Stimulated activated CD8-positive, alpha-beta memory T cell treated with anti-CD3 and anti-CD28 coated beads, Interleukin-15, amount 100 ng/mL, for 24 hours (primary cell): ENCODE data around the gene RAB11FIP5.

Source experiments
- DNase-seq: peaks from one replicate; pipeline ENCODE4 v3.0.0-alpha.2; 2020; ENCODE audit warnings: low read depth

The RAB11FIP5 gene

DNA sequence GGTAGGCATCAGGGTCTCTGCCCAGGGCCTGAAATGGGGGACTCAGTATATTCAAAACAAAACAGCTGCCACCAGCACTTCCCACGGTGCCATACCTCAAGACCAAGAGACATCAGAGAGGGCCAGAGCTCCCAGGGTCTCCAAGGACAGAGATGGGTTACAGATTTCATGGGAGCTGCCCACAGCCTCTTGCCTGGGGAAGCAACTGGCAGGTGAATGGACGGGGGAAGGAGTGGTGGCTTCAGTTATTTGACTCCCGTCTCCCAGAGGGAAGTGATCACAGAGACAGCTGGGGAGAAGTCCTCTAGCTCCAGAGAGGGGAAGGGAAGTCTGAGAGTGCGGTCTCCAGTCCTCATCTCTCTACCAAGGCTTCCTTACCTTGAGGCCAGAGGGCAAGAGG, 25.4 kb downstream of the RAB11FIP5 start:
- DNase-seq, result no peak

DNA sequence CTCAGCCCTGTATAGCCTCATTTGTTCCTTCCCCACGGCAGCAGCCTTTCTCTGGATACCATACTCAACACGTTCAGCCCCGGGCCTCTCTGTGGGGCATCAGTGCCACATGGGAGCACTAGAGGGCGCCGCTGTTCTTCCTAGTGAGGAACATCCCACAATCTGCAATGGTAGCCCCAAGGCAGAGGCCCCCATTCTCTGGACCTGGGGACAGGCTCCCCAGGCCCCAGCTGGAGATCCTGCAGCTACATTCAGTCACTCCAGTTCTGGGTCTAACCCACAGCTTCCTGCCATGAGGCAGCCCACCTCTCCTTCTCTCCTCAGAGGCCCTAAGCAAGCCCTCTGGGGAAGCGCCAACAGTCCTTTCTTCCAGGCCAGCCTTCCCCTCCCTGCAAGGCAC, 27.1 kb downstream of the RAB11FIP5 start:
- peak; percentile 64 for DNase-seq

DNA sequence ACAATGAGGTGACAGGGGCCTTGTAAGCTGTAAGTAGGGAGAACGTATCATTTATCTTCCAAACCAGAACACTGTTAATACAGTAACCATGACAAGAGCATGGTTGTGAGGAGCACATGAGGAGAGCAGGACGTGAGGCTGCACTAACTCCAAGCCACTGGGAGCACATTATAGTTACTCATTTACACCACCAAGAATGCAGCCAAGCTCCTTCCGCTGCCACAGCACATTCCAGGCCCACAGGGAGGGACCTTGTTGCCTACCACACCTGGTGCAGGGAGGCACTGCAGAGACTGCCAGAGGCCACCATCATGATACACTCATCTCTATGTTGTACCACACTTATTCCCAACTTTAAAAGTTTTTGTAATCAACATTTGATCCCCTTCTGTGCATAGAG, 27.8 kb downstream of the RAB11FIP5 start:
- DNase-seq, result no peak

DNA sequence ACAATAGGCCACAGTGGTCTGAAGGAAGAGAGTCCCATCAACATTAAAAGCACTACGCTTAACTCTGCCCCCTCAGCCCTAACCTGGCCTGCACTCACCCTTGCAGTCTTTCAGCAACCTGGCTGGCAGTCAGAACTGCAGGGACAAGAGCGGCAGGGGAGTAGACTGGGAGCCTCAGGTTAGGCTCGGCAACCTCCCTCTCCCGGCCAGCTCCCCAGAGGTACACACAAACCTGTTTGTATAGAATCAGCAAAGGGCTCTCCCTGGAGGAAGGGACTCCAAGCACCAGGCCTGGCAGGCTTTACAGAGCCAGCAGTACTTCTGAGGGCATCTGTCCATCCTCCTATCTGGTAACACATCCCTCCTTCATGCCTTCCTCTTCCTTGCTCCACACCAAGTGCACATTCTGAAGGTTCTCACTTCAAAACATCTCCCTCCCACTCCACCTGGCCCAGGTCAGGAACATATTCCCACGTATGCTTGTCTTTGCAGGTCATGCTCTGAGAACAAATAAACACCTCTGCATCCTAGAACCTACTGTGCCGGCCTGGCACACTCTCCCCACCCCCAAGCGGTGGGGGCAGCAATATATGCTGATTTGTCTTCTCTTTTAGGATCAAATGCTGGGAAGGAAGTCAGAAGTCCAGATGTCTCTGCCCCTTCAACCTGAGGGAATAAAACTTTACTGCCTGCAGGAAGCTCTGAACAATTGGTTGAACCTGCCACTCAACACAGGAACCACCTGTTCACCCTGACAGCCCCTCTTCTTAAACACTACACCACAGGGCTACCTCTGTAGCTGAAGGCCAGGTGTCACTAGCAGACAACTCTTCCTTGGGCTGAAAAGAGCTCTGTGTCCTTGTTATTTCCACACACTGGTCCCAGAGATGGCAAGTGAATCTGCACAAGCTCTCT, 28.6 kb downstream of the RAB11FIP5 start:
- no peak for DNase-seq

DNA sequence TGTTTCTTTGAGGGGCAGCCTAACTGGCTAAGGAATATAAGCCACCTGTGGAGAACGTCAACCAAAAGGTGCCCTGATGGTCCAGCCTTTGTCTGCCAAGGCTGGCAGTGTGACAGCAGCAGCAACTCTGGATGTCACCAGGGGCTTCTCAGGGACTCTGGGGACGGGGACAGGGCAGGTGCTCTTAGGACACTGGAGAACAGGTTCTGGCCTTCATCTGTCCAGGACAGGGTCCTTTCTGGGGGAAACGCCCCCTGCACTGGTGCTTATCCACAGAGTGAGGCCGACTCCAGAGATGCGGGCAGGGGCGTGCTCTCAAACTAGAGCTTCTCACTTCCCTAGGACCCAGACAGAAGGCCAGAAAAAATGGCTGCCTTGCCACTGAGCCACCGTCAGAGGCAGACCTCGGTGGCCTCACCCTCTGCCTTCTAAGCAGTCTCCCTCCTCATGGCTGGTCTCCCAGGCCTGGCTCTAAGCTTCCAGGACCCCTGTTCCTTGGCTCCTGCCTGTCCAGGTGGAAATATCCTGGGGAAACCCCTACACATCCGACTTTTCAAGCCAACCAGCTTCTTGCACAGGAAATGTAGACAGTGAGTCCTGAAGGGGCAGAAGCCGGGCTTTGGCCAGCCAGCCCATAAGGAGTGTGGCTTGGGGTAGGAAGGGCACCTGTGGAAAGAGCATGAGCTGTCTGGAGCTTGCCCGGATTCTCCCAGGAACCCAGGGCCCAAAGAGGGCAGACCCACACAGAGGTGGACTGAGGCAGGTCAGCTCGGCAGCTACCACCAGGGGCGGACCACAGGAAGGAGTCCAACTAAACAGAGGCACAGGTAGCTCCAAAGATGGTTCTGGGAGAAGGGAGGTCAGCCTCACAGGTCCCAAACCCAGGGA, 30.0 kb downstream of the RAB11FIP5 start:
- no peak for DNase-seq

DNA sequence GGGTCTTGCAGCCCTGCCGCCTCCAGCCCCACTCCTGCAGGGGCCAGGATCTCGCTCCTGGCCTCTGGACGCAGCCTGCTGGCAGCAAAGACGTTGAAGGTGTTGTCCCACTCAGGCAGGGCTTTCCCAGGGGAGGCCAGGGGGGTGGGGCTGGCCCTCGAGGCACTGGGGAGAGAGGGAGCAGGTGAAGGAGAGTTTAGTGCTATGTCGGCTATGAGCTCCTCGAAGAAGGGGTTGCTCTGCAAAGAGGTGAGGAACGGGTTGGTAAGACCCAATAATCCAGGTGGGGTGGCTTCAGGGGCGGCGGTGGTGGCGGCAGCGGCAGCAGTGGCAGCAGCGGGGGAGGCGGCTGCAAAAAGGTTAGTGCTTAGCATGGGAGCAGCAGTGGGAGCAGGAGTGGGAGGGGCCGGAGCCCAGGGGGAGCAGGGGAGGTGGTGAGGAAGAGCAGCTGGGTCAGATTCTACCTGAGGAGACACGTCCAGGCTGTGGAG, 31.5 kb downstream of the RAB11FIP5 start:
- DNase-seq, result no peak

DNA sequence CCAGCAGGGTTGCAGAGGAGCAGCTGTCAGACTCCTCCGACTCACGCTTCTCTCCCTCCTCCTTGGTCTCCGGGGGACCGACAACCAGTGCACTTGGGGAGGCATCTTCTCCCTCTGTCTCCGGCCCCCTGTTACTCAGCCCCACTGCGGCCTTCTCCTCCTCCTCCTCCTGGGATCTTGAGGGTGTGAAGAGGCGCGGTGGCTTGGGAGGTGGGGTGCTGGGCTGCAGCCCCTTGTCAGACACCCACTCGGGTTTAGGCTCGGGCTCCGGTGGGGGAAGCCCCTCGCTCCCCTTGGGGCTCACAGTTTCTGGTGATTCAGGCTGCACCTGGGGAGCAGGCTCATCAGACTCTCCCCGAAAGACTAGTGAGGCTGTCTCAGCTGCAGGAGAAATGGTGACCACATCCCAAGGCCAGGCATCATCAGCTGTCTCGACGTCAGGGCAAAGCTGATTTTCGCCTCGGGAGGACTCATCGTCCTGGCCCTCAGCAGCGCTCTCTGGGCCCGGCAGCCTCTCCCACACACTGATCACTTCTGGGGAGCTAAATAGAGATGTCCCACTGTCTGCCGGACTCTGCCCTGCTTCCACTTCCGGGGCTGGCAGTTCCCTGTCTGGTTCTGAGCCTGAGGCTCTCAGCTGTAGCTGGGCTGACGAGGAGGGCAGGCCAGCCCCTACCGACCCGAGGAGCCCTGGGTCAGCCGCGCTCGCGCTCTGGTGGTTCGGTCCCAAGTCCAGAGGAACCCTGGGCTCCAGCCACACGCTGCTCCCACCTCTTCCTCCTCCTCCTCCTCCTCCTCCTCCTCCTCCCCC, 32.2 kb downstream of the RAB11FIP5 start:
- DNase-seq, result no peak

DNA sequence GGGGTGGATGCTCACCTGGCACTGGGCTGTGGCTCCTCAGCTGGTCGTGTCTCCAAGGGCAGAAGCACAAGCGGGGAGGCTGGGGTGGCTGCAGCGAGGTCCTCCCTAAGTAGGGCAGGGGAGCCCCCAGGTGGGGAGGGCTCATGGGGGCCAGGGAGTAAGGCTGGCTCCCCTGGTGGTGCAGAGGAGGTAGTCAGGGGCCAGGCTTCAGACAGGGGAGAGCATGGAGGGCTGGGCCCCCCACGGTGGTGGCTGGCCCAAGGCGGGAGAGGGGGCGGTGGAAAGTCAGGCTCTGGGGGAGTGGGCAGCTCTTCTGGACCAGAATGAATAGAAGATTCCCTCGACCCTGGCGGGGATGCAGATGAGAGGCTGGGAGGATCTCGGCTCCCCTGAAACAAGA, 33.1 kb downstream of the RAB11FIP5 start:
- DNase-seq, result no peak

DNA sequence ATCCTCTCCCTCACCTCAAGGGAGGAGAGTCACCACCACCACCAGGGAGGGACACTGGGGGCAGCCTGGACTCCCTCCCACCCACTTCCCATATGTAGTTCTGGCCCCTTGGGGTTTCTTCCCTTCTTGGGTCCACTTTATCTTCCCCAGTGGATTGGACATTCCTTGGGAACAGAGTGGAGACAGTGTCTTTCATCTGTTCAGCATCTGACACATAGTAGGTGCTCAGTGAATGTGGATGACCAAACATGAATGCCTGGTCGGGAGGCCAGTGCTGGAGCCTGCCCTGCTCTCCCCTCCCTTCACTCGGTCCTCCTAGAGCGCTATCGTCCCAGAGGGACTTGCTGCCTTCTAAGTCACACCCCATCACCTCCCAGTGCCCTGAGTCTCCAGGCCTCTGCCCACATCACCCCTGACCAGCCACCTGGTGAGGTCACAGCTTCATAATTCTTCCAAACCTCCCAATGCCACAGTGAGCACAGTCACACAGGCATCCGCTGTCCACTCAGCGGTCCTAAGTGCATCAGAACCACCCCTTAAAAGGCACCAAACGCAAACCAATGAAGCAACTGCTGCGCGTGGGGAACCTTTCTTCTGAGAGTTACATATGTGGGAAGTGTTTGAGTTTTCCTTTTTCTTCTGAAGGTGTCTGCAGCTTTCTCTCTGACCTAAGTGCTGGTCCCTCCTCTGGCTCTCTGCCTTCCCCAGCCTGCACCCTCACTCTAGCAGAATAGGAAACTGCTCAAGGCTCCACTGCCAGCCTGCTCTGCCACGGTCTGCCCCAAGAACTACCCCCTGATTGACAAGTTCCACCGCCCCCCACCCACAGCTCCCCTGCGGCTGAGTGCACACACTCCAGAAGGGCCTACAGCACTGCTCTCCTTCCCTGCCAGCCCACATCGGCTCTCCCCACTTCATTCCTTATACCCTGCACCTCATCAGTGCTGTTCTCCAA, 34.0 kb downstream of the RAB11FIP5 start:
- no peak for DNase-seq

DNA sequence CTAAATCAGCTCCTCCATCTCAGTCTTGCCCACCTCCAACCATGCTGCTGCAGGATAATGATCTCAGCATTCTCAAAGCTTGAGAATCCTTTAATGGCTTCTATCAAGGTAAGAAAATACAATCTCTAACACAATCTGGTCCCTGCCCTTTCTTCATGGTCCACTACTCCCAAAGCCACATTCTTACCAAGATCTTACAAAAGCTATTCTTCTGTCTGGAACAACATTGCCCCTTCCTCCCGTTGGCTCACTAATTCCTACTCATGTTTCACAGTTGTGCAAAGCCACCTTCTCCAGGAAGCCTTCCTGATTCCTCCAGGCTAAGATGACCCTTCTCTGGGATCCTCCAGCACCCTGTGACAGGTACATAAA, 35.3 kb downstream of the RAB11FIP5 start:
- no peak for DNase-seq

DNA sequence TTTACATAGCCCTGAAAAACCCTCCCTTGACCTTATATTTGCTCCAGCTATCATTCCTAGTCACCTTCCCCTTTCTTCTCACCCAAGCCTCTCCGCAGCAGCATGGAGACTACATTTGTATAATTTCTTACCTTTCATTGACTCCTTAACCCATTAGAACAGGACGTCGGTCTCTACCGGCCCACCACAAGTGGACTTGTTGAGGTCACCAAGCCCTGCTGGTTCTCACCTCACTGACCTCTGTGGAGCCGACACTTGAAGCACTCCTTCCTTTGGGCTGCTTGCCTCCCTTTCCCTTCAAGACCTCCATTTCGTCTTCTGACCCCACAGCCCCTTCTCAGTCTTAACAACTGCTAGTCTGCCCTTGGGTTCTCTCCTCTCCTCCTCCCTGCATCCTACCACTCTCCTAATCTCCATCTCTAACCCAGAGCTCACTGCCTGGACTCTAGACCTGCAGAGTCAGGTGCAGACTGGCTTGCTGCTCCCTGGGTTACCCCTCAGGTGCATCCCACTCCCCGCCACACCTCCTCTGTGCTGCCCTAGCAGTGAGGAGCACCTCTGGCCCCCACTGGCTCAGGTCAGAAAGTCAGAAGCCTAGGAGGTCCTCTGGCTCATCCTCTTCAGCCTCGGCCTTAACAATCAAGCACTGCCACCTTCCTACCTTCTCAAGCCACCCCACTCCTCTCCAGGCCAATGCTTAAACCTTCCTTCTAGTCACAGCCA, 35.9 kb downstream of the RAB11FIP5 start:
- no peak for DNase-seq

DNA sequence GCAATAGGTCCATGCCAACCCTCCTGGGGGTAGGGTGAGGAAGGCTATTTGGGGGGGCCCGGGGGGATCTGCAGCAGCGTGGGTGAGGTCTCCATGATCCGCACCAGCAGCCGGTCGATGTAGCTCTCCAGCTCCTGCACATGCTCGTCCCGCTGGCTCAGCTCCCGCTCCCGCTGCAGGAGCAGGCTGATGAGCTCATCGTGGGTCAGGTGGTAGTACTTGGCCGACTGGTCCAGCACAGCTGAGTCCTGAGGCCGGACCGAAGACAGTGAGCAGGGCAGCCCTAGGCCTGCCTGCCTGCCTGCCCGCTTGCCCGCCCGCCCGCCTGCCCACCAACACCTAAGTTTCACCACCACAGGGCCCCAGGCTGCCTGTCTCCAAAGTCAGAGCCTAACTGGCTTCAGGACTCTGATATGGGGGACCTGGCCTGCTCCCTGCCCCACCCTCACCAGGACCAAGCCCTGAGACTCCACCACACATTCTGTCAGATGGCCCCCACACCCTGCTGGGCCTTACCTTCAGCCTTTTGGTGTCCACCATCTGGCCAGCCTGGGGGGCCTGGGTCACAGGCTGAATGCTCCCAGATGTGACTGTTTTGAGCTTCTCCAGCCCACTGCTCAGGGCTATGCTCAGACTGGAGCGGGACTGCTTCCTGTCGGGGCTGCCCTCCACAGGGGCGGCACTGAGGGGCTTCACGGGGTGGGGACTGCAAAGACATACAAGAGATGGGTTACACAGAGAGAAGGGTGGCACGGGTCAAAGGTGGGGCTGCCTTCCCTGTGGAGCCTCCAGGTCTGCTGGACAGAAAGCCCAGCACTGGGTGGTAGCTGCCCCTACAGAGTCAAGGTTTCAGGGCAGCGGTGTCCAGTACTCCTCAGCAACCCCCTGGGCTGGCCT, 37.0 kb downstream of the RAB11FIP5 start:
- DNase-seq, result no peak

DNA sequence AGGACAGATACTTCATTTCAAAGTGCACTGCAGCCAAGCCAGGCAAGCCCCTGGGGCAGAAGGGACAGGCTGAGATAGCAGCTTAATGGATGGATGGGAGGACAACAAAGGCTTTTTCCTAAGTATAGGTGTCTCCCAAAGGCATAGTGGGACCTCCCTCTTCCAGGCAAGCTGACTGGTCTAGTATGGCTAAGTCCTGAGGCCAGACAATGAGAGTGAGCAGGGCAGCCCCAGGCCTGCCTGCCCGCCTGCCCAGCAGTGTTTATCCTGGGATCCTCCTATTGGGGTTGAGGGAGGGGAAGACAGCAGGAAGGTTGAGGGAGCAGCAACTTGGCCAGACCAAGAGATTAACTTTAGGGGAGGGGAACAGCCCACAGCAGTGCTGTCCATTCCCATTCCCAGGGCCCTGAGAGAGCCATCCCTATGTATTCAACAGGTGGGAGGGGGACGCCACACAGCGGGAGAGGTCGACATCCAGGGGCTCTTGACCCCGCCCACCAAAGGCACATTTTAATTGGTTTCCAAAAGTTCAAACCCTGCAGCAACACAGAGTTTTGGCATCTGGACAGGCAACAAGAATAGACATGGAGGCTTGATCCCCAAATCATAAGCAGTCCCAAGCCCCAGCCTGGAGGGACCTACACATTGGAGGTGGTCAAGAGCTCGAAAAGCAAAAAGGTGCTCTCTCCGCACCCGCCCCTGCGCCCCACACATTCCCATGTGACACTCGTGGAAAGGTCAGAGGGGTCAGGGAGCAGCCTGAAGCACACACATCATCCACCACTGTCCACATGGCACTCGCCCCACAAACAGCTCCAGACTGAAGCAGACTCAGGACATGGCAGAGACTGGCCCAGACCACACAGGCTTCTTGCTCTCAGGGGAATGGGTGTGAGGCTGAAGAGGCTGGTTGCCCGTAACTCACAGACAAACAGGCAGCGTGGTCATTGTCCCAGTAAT, 38.4 kb downstream of the RAB11FIP5 start:
- DNase-seq, result no peak

DNA sequence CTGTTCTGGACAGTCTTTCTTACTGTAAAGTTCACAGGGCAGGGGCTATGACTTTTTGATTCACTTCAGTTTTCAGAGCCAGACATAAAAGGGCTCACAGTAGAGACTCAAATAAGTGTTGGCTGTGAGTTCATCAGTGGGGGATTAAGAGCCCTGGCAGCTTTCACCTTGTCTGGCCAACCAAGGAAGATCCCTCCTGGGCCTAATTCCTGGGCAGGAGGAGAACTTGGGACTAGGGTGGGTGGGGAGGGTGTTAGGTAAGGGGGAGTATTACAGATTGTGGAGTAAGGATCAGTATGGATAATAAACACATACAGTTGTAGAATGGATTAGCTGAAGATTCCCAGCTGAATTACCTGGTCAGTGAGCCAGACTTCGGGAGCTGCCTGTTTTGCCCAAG, 40.3 kb downstream of the RAB11FIP5 start:
- DNase-seq, result no peak

DNA sequence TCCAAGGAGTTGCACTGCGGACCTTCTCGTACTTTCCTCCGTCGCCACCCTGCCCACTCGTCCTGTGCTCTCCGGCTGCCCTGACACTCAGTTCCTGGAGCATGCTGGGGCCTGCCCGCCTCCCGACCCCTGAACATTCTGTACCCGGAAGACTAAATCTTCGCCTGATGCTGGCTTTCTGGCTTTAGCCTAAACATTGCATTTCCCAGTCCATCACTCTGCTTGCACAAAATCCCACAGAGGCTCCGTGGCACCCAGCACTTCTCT, 40.7 kb downstream of the RAB11FIP5 start:
- no peak for DNase-seq

DNA sequence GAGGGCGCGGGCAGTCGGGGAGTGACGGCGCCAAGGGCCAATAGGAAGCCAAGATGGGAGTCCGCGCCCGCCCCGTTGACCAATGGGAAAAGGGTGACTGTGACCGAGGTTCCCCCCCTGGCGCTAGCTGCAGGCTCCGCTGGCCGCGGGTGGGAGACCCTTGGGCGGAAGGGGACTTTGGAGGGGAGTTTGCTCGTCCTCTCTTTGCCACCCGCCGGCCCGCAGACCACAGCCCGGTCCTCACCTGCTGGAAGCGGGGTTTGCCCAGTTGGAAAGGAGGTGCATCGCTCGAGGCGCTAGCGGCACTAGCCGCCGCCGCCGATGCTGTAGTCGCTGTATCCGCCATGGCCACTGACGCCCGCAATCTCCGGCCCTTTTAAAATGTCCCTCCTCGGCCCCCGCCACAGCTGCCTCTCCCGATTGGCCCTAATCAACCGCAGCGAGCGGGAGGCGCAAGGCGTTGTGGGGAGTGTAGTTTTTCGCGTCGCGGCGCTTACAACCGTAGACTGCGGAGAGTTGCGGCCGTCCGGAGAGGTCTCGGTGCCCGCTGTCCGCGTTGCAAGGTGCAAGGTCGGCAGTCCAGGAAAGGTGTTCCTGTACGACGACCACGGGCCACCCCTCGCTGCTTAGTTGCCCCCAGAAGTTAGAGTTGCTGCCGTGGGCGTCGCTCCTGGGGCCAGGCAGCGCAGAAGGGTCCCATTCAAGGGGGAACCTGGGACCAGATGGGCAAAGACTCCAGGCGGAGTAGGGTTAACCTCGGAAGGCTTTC, 41.2 kb downstream of the RAB11FIP5 start, which contains the start of gene SFXN5:
TSS of gene SFXN5 (minus strand) at position 353 of the 769 bp plus-strand sequence. CDS start at position 346, 7 bp downstream.
- DNase-seq, result peak; percentile 92

DNA sequence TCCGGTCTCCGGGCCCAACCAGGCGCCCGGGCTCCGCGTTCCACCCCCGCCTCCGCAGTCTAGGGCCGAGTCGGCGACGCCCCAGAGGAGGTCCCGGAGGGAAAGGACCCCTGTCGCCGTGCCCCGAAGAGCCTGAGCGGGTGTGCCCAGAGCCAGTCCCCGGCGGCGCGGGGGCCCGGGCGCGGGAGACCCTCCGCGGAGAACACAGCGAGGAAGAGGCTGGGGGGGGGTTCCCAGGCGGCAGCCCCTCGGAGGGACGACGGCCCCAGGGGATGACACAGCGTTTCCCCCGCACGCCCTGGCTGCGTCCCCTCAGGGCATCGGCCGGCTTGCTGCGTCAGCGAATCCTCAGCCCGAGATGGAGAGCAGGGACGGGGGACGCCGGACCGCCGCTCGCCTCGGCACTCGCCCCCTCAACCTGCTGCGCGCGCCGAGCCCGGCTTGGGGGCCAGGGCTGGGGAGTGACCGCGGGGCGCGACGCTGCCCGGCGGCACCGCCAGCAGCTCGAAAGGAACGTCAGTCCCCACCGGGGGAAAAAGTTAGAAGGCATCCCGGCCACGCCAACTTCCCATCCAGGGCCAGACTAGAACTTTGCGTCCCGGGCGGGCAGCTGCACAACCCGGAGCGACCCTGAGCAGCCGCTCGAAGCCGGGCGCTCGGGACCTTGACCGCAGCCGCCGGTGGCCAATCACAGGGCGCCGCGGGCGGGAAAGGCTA, 41.9 kb downstream of the RAB11FIP5 start:
- peak; percentile 17 for DNase-seq
